ENCODE measurements around the gene CELF2. TPM values are rescaled to one million over a fixed set of nuclear protein-coding genes. Genes with fewer than 3 reads are reported as not detected.

Gene CELF2
- polyA plus RNA-seq, 1 donor from 2014 or later = 55.5 TPM

GRCh38 chr10:11112718-11113117 lies 95.0 kb downstream of the CELF2 start:
- H3K36me3 ChIP-seq (ENCODE audit: insufficient read depth, low read length) = no peaks in the 10 kb centered on the region

GRCh38 chr10:11113156-11113555 lies 95.5 kb downstream of the CELF2 start:
- Histone ChIP-seq H3K9me3 (ENCODE audit: low read length) (no peaks in the 10 kb centered on the region), H3K79me2 (replicated peaks; ENCODE audit: insufficient read depth, low read length) (peaks cover 9% of the 10 kb centered on the region), H3K9me2 (ENCODE audit: insufficient read depth, low read length) (no peaks in the 10 kb centered on the region), H2AFZ (ENCODE audit: low read depth, low read length) (no peak overlapping the region), H3K27me3 (ENCODE audit: insufficient read depth, low read depth, low read length) (no peaks in the 10 kb centered on the region), H4K20me1 (ENCODE audit: insufficient read depth) (no peaks in the 10 kb centered on the region), H3K36me3 (ENCODE audit: insufficient read depth, low read length) (no peaks in the 10 kb centered on the region), H3K4me2 (ENCODE audit: low read length) (no peak overlapping the region), H3F3A (ENCODE audit: insufficient read depth, low read length, poor library complexity, severe bottlenecking) (peaks cover 4% of the 10 kb centered on the region), H3K27ac (ENCODE audit: low read length) (peak overlapping the region; percentile 80), H3K9ac (ENCODE audit: low read length) (peak overlapping the region; percentile 10), H3K4me3 (ENCODE audit: low read length) (no peak overlapping the region)
- TF ChIP-seq CTCF (IDR thresholded peaks at IDR 0.05; ENCODE audit: poor library complexity, severe bottlenecking) = peak; percentile 17
- TF ChIP-seq EZH2 (IDR thresholded peaks at IDR 0.05; ENCODE audit: borderline replicate concordance, insufficient read depth, low read length, poor library complexity, severe bottlenecking) = no peak

More at GRCh38 chr10:11112718-11113117, 95.0 kb downstream of the CELF2 start:
- no peak overlapping the region for H3K4me2 ChIP-seq (ENCODE audit: low read length)
- no peak overlapping the region for H3K4me3 ChIP-seq (ENCODE audit: low read length)
- H3K9me3 ChIP-seq (ENCODE audit: low read length) = no peaks in the 10 kb centered on the region
- peaks cover 9% of the 10 kb centered on the region for H3K79me2 ChIP-seq (replicated peaks; ENCODE audit: insufficient read depth, low read length)
- TF ChIP-seq SMC3 (conservative IDR thresholded peaks at IDR 0.05; ENCODE audit: poor library complexity) = no peak
- no peak for TF ChIP-seq REST (IDR thresholded peaks at IDR 0.05; ENCODE audit: borderline replicate concordance)
- no peak for TF ChIP-seq EP300 (conservative IDR thresholded peaks at IDR 0.05; ENCODE audit: poor library complexity, severe bottlenecking)
- no peak for TF ChIP-seq EZH2 (IDR thresholded peaks at IDR 0.05; ENCODE audit: borderline replicate concordance, insufficient read depth, low read length, poor library complexity, severe bottlenecking)
- no peak for TF ChIP-seq CTCF (IDR thresholded peaks at IDR 0.05; ENCODE audit: poor library complexity, severe bottlenecking)
- TF ChIP-seq TAF1 (IDR thresholded peaks at IDR 0.05; ENCODE audit: low read depth) = no peak
- no peak for TF ChIP-seq POLR2AphosphoS5 (IDR thresholded peaks at IDR 0.05)
- no peak for TF ChIP-seq RAD21 (conservative IDR thresholded peaks at IDR 0.05)
- no peak for TF ChIP-seq MXI1 (conservative IDR thresholded peaks at IDR 0.05; ENCODE audit: poor library complexity, severe bottlenecking)
- H4K20me1 ChIP-seq (ENCODE audit: insufficient read depth) = no peaks in the 10 kb centered on the region
- H3K9me2 ChIP-seq (ENCODE audit: insufficient read depth, low read length) = no peaks in the 10 kb centered on the region
- no peak overlapping the region for H2AFZ ChIP-seq (ENCODE audit: low read depth, low read length)
- H3K27ac ChIP-seq (ENCODE audit: low read length) = no peak overlapping the region
- no peak overlapping the region for H3K9ac ChIP-seq (ENCODE audit: low read length)
- H3F3A ChIP-seq (ENCODE audit: insufficient read depth, low read length, poor library complexity, severe bottlenecking) = peaks cover 4% of the 10 kb centered on the region
- no peaks in the 10 kb centered on the region for H3K27me3 ChIP-seq (ENCODE audit: insufficient read depth, low read depth, low read length)
